ENCODE measurements around the gene AGTPBP1.
"Not testable (repeated sequence)": the region's sequence is repeated elsewhere in the genome, so short reads cannot be mapped to it uniquely, and the experiment has no call there.

Gene AGTPBP1

DNA sequence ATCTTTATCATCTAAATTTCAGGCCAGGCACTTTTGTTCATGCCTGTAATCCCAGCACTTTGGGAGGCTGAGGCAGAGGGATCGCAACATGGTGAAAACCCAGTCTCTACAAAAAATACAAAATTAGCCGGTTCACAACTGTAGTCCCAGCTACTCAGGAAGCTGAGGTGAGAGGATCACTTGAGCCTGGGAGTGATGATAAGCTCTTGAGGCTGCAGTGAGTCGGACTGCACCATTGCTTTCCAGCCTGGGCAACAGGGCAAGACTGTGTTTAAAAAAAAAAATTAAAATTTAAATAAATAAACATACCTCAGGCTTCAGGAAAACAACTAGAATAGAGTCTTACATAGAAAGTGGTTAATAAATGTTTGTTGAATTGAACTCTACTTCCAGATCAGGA is 147.4 kb downstream of the AGTPBP1 start:
- in situ Hi-C loops (cut with HindIII; ENCODE audit: low sequenced_read_pairs) = no loop called here
- H3K4me3 ChIP-seq (ENCODE audit: low read depth, low read length) = no peak overlapping the region
- TF ChIP-seq, protein P1, sequence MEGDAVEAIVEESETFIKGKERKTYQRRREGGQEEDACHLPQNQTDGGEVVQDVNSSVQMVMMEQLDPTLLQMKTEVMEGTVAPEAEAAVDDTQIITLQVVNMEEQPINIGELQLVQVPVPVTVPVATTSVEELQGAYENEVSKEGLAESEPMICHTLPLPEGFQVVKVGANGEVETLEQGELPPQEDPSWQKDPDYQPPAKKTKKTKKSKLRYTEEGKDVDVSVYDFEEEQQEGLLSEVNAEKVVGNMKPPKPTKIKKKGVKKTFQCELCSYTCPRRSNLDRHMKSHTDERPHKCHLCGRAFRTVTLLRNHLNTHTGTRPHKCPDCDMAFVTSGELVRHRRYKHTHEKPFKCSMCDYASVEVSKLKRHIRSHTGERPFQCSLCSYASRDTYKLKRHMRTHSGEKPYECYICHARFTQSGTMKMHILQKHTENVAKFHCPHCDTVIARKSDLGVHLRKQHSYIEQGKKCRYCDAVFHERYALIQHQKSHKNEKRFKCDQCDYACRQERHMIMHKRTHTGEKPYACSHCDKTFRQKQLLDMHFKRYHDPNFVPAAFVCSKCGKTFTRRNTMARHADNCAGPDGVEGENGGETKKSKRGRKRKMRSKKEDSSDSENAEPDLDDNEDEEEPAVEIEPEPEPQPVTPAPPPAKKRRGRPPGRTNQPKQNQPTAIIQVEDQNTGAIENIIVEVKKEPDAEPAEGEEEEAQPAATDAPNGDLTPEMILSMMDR (IDR thresholded peaks at IDR 0.05; ENCODE audit: low read depth, low read length) = no peak
- no peak for DNase-seq (ENCODE audit: low read depth, low spot score)

DNA sequence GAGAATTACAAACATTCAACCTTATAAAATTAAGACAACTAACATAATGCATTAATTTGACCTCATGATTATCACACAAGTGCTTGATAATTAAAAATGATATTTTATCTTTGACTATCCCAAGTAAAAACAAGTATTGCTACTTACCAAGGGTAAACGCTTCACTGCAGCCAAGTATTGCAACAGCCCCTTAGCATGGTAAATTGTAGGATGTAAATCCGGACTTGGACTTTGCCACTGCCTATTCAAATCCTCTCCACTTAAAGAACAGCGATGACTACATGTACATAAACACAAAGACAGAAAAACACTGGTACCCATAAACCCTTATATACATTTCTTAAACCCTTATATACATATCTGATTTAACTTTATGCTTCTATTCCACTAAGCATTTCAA is 155.1 kb downstream of the AGTPBP1 start:
- TF ChIP-seq, protein P1 (IDR thresholded peaks at IDR 0.05; ENCODE audit: low read depth, low read length) = no peak

DNA sequence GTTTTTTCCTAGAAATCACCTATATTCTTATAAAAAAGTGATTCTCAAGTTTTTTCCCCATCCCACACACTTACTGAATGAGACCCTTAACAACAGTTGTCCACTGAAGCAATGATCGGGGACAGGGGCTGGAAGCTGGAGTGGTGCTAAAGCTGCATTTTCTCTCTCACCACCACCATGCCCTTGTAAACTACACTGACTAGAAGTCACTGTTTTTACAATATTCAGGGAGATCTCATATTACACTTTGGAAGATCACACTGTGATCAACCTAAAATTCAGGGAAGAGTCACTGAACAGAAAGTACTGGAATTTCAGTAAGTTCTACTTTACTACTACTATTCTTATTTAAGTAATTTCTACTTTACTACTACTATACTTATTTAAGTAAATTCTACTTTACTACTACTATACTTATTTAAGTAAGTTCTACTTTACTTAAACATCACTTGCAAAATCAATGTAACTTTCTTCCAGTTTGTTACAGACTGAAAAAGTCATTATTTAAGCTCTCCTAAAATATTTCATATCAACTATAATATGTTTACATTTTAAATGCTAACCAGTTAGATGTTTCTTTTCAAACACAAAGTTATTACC is 164.3 kb downstream of the AGTPBP1 start:
- TF ChIP-seq, protein P1 (IDR thresholded peaks at IDR 0.05; ENCODE audit: low read depth, low read length) = no peak
- in situ Hi-C loops (cut with HindIII; ENCODE audit: low sequenced_read_pairs) = no loop called here
- H3K4me3 ChIP-seq (ENCODE audit: low read depth, low read length) = no peak overlapping the region
- peak; percentile 18 for DNase-seq (ENCODE audit: low read depth, low spot score)

More for the DNA sequence above, 155.1 kb downstream of the AGTPBP1 start:
- no peak for DNase-seq (ENCODE audit: low read depth, low spot score)
- in situ Hi-C loops (cut with HindIII; ENCODE audit: low sequenced_read_pairs) = no loop called here
- H3K4me3 ChIP-seq (ENCODE audit: low read depth, low read length) = no peak overlapping the region

DNA sequence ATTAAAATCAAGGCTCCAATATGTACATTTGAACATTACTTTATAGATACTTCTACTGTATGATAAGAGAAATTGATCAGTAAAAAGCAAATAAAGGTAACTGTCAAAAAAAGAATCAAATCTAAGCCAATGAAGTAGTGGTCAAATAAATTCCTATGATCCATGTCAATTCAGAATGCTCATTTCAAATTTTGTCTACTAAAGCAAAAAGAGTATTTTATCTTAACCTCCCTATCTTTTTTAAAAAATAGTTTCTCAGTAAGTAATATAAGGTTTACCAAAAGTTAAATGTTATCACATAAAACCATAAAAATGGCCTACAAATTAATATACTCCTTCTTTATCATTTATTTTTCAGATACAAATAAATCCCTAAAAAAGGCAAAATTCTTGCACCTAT is 165.9 kb downstream of the AGTPBP1 start:
- in situ Hi-C loops (cut with HindIII; ENCODE audit: low sequenced_read_pairs) = no loop called here
- no peak for DNase-seq (ENCODE audit: low read depth, low spot score)
- H3K4me3 ChIP-seq (ENCODE audit: low read depth, low read length) = no peak overlapping the region
- TF ChIP-seq, protein P1 (IDR thresholded peaks at IDR 0.05; ENCODE audit: low read depth, low read length) = no peak

DNA sequence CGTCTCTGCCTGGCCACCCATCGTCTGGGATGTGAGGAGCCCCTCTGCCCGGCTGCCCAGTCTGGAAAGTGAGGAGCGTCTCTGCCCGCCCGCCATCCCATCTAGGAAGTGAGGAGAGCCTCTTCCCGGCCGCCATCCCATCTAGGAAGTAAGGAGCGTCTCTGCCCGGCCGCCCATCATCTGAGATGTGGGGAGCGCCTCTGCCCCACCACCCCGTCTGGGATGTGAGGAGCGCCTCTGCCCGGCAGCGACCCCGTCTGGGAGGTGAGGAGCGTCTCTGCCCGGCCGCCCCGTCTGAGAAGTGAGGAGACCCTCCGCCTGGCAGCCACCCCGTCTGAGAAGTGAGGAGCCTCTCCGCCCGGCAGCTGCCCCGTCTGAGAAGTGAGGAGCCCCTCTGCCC is 168.2 kb downstream of the AGTPBP1 start:
- DNase-seq (ENCODE audit: low read depth, low spot score); H3K4me3 ChIP-seq (ENCODE audit: low read depth, low read length); in situ Hi-C loops (cut with HindIII; ENCODE audit: low sequenced_read_pairs): not testable (repeated sequence)

DNA sequence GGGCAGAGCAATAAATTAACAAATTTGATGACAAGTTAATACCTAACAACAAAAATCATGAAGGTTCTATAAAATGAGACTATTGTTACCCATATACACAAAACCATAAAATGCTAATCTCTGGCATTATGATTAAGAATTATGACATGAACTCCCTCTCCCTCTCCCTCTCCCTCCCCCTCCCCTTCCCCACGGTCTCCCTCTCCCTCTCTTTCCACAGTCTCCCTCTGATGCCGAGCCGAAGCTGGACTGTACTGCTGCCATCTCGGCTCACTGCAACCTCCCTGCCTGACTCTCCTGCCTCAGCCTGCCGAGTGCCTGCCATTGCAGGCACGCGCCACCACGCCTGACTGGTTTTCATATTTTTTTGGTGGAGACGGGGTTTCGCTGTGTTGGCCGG is 168.8 kb downstream of the AGTPBP1 start:
- H3K4me3 ChIP-seq (ENCODE audit: low read depth, low read length); DNase-seq (ENCODE audit: low read depth, low spot score); in situ Hi-C loops (cut with HindIII; ENCODE audit: low sequenced_read_pairs): not testable (repeated sequence)

DNA sequence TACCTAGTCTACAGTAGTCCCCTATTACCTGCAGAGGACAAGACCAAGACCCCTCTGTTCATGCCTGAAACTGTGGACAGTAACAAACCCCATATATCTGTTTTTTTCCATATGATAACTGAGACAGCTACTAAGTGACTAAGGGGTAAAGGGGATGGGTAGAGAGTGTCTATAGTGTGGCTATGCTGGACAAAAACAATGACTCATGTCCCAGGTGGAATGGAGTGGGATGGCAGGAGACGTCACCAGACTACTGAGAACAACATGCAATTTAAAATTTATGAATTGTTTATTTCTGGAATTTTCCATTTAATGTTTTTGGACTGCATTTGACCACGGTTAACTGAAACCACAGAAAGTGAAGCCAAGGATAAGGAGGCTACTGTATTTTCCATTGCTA is 171.8 kb downstream of the AGTPBP1 start:
- peak; percentile 24 for DNase-seq (ENCODE audit: low read depth, low spot score)
- in situ Hi-C loops (cut with HindIII; ENCODE audit: low sequenced_read_pairs) = no loop called here
- TF ChIP-seq, protein P1 (IDR thresholded peaks at IDR 0.05; ENCODE audit: low read depth, low read length) = no peak
- H3K4me3 ChIP-seq (ENCODE audit: low read depth, low read length) = no peak overlapping the region

DNA sequence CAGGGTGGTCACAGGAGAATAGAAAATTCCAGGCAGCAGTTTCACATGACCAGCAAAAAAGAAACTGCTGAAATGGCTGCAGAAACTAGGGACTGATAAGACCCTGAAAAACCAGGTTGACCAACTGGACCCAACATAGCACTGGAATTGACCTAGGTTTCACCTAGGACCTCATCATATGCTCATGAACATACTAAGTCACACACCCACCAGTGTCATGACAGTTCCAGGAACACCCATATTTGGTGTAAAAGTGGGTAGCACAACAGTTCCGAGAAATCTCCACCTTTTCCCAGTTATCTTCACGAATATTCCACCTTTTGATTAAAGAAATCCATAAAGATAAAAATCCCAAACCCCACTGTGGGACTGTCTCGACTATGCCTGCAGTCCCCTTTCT is 182.2 kb downstream of the AGTPBP1 start:
- no peak overlapping the region for H3K4me3 ChIP-seq (ENCODE audit: low read depth, low read length)
- DNase-seq (ENCODE audit: low read depth, low spot score) = no peak
- TF ChIP-seq, protein P1 (IDR thresholded peaks at IDR 0.05; ENCODE audit: low read depth, low read length) = no peak
- in situ Hi-C loops (cut with HindIII; ENCODE audit: low sequenced_read_pairs) = no loop called here
